ENCODE results near the gene ZC3H12A.

ZC3H12A gene

DNA sequence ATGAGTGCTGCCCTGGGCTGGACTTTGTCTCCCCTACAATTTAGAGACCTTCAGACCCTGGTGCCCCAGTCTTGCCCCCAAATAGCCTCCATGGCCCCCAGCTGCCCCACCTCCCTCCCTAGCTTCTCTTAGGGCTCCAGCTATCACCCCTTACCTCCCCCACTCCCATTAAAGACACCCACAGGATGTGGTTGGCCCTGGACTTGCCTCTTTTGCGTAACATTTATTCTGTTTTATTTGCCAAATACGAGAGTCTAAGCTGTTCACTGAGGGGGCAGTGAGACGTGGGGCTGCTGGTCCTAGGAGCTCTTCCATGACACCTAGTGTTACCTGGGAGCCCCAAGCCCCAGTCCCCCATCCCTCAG is 4.5 kb downstream of the ZC3H12A start:
- DNase-seq (ENCODE audit: low read depth), result no peak

DNA sequence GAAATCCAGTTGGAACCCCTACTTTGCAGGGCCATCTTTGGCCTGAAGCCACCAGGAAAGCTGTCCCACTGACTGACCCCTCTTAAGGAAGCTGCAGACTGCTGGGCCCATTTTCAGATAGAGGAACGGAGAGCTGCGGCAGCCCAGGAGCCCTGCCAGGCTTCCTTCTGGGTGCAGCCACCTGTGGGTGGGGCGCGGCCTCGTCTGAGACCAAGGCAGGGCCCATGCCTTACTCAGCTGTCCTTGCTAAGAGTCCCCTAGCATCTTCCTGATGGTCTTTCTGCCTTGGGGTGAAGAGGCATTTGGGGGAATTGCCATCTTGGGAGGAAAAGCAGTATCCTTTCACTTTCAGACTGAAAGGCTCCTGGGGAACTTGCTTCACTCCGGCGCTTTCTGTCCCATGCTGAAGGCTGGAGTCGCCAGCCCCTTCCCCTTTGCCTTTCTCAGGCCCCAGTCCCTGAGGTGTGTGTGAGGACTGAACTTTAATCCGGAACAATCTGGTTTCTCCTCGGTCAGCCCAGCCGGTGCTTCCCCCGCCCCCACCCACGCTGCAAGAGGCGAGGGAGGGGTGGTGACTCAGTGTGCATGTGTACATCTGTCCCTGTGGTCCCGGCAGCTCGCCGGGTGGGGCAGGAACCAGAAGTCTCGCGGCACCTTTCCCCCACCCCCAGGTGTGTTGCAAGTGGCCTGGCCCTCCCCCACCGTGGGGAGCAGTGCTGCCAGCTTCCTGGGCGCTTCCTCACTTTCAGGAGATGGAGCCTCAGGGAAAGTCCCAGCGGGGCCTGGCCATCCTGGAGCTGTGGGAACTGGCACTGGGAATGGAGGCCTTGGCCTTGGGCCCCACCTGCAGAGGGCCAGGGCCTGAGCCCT is 5.1 kb downstream of the ZC3H12A start:
- peak; percentile 90 for DNase-seq (ENCODE audit: low read depth)

DNA sequence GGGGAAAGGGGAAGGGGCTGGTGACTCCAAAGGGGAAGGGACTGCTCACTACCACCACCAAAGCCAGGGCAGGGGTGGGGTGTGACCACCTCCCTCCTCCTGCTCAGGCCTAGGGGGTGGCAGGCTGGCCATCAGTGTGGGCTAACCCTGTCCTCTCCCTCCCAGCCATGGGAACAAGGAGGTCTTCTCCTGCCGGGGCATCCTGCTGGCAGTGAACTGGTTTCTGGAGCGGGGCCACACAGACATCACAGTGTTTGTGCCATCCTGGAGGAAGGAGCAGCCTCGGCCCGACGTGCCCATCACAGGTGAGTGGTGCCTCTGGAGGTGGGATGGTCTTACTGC is 5.7 kb downstream of the ZC3H12A start:
- no peak for DNase-seq (ENCODE audit: low read depth)

DNA sequence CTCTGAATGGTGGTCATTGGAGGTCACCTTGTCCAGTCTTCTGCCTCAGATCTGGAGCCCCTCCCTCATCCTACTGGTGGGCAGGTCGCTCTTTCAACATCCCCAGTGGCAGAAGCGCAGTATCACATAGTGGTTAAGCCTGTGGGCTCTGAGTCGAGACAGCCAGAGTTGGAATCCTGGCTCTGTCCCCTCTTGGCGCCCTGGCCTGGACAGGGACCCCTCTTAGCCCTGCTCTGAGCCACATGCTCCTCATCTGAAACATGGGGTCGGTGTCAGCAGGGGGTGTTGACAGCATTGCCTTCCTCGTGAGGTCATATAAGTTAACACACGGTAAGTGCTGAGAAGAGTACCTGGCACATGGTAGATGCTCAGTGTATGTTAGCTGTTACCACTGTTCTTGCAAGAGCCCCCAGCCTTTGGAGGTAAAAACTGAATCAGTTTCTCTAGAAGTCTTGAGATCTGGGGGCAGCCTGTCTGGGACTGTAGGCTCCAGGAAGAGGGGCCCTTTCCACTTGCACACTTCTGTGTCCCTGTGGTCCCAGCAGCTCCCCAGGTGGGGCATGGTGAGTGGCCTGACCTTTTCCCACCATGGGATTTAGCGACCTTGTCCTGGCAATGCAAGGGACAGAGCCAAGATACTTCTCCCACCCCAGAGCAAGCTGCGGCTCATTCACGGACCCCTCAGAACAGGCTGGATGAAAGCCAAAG is 6.4 kb downstream of the ZC3H12A start:
- DNase-seq (ENCODE audit: low read depth), result no peak

DNA sequence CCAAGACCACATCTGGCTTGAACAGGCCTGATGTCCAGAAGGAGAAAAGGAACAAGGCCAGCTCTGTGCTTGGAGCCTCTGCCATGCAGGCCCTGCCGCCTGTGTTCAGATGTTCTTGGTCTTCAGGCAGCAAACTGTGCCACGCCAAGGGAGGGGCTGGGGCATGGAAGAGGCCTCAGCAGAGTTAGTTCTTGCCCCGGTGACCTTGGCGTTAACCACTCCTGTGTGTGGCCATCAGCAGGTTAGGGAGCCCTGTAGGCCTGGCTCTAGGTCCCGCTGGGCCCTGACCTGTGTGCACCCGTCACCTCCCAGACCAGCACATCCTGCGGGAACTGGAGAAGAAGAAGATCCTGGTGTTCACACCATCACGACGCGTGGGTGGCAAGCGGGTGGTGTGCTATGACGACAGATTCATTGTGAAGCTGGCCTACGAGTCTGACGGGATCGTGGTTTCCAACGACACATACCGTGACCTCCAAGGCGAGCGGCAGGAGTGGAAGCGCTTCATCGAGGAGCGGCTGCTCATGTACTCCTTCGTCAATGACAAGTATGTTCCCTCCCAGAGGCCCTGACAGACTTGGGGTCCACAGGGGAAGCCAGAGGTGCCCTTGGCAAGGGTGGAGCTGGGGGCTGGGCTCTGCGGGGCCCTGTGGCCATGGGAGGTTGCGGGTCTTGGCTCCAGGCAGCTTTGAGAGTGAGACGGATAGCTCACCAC is 7.1 kb downstream of the ZC3H12A start:
- no peak for DNase-seq (ENCODE audit: low read depth)

DNA sequence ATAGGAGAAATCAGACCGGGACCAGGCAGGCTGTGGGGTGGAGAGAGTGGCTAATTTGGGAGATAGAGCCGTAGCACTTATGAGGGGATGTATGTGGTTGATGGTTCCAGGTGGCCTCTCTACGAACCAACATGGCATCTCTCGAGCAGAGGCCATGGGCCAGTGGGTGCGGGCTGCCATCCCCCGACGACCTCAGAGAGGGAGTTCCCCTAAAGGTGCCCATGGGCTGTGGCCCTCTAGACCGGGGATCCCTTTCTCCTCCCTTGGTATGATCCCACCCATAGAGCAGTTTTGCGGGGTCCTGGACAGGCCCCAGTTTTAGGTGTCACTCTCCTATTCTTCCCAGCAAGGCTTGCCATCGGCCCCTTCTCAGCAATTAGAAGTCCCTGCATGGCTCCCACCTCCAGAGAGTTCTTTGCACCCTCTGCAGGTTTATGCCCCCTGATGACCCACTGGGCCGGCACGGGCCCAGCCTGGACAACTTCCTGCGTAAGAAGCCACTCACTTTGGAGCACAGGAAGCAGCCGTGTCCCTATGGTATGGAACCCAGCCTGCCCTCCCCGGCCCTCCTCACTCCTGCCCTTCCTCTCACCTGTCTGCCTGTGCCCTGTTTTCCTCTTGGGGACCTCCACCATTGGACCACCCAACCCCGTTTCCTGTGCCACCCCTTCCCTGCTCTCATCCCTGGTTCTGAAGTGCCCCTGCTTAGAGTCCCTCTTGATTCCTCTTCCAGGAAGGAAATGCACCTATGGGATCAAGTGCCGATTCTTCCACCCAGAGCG is 7.8 kb downstream of the ZC3H12A start:
- no peak for DNase-seq (ENCODE audit: low read depth)

DNA sequence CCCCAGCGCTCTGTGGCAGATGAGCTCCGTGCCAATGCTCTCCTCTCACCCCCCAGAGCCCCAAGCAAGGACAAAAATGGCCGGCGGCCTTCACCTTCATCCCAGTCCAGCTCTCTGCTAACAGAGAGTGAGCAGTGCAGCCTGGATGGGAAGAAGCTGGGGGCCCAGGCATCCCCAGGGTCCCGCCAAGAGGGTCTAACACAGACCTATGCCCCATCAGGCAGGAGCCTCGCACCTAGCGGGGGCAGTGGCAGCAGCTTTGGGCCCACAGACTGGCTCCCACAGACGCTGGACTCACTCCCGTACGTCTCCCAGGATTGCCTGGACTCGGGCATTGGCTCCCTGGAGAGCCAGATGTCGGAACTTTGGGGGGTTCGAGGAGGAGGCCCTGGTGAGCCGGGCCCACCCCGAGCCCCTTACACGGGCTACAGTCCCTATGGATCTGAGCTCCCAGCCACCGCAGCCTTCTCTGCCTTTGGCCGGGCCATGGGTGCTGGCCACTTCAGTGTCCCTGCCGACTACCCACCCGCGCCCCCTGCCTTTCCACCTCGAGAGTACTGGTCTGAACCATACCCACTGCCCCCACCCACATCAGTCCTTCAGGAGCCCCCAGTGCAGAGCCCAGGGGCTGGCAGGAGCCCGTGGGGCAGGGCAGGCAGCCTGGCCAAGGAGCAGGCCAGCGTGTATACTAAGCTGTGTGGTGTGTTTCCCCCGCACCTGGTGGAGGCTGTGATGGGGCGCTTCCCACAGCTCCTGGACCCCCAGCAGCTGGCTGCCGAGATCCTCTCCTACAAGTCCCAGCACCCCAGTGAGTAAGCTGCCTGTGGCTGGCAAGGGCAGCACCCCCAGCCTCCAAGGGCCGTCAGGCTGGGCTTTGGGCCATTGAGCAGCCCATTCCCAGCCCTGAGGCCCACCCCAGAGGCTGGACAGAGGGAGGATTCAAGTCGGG is 8.7 kb downstream of the ZC3H12A start:
- DNase-seq (ENCODE audit: low read depth), result no peak

DNA sequence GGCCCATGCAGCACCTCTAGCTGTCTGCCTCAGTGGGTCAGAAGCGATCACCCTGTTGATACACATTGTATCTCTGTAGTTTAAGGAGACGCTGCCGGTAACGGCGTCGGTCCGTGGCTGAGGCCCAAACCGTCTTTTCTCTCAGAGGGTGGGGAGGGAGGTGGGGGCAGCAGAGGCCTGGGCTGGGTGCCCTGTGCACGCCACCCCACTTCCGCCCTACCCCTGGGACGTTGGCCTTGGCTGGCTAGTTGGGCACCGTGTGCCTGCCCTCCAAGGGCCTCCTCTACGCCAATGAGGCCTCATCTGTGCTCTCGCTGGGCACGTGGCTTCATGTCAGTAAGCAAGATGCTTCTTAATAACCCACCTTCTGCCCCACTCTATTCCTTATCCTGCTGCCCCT is 9.4 kb downstream of the ZC3H12A start:
- DNase-seq (ENCODE audit: low read depth), result no peak

DNA sequence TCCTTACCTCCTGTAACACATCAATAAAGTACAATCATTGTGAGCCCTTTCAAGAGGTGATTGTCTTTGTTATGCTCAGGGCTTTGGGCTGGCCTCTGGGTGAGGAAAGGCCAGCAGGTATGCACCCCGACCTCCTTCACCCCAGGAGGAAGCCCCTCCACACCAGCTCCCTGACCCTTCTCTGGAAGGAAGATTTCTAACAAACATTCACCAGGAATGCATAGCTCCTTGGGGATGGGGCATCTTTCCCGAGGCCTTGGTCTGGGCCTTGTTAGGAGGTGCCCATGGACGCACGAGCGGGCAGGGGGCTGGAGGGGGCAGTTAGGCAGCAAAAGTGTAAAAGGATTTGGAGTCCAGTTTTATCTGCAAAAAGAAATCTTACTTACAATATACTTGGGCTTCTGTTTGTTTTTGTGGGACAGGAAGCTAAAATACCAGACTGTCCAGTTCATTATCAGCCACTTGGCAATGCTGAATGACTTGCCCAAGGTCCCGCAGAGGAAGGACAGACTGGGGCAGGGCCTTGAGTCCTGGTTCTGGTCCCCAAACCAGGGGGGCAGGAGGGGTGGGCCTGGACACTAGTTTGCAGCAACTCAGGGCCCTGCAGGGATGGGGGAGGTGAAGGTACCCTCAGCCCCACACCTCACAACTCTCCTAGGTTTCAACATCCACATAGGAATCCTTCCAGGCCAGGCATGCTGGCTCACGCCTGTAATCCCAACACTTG is 10.1 kb downstream of the ZC3H12A start:
- no peak for DNase-seq (ENCODE audit: low read depth)

DNA sequence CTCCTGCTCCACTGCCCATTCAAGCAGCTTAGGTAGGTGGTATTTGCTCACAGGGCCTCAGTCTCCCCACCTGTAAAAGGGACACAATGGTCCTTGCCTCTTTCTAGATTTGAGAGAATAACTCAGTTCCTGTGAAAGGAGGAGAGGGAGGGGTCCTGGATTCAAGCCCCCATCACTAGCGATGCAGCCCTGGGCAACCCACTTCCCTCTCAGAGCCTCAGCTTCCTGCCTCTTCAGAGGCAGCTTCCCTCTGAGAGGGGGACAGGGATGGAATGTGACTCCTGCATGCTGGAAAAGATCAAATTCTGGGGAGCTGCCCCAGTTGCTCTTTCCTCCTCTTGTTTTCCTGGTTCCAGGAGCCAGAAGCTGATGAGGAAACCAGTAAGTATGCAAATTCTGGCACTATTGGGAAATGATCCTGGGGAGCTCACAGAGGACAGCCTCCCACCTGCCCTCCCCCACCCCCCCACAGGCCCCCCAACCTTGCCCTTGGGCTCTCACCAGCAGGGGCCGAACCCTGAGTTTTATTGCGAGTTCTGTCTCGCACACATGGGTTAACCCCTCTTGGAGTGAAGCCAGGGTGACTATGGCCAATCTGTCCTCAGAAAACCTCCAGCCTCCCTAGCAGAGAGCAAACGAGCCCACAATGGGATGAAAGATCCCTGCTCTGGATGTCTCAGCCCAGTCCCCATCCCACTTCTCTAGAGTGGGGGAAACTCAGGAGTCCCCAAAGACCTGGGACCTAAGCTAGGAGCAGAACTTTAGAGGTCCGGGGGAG is 11.7 kb downstream of the ZC3H12A start:
- DNase-seq (ENCODE audit: low read depth), result no peak

DNA sequence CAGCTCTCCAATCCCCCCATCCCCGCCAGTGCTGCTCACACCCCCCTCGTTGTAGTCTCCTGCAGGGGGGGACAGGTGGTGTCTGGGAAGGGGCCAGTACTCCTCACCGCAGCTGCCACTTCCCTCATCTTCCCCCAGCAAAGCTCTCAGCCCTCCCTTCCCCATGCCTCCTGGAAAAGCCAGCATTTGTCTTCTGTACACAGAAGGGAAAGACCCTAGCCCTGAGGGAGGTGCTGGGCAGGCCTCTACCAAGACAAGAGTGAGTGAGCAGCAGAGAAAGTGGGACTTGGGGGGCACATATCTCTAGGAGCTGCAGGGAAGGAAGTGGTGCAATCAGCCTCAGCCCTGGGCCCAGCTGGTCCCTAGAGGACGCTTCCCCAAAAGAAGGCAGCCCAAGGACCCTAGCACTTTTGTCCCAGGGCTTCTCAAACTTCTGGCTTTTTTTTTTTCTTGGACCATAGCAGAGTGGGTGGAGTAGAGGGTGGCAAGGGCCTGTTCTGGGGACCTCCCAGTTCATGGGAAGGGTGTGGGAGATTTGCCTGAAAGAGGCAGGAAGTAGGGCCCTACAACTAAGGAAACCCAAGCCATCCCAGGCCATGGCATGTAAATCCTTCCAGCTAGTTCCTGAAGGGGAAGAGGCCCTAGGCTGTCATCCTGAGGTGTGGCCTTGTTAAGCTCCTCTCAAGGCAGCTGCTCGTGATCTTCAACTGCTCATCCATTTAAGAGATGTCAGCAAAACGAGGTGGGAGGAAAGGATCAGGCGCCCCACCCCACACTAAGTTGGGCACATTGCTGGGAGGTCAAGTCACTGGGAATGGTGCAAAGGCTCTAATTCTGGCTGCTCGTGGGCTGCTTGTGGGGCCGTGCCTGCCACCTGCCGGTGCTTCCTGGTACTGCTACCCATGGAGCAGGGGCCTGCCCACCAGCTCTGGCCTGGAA is 12.6 kb downstream of the ZC3H12A start:
- peak; percentile 68 for DNase-seq (ENCODE audit: low read depth)

DNA sequence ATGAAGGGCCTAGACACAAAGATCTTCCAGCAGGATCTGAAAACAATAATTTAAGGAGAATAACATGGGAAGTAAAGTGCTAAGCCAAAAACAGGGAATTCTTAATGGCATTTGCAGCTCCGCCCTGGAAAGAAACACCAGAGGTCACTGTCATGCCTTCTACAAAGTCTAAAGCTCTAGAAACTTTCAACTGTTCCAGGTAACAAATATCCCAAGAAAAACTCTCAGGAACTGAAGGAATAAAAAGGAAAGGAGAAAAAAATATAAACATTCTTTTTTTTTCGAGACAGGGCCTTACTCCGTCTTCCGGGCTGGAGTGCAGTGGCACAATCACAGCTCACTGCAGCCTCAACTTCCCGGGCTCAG is 13.2 kb downstream of the ZC3H12A start:
- DNase-seq (ENCODE audit: low read depth), result no peak

DNA sequence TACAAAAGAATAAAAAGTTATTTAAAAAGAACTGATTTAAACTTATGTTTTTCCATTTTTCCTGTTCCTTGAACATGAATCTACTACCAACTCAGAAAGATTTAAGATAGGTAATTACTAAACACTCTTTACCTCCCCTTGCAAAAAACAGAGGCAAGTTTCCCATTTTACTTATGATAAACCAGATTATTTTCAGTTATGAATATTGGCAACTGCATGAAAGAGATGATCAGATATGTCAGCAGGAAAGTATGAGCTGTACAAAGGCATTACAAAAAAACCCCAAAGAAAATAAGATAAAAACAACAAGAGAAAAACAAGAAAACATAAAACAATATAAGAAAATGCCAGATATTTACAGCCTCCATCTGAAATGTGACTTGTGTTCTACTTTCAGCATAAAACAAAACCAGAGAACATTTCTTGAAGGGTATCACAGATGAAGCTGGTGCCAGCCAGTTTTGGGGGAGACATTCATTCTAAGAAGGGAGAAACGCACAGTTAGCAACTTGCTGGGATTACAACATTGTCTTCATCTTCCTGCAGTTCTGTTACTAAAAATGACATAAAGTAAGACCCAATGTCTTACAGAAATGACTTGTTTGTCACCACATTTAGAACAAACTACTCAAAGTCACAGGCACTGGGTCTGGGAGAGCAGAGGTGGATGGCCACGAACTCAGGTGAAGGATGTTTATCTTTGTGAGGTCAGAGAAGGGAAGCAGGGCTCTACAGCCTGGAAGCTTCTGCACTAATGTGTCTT is 19.1 kb downstream of the ZC3H12A start:
- no peak for DNase-seq (ENCODE audit: low read depth)

DNA sequence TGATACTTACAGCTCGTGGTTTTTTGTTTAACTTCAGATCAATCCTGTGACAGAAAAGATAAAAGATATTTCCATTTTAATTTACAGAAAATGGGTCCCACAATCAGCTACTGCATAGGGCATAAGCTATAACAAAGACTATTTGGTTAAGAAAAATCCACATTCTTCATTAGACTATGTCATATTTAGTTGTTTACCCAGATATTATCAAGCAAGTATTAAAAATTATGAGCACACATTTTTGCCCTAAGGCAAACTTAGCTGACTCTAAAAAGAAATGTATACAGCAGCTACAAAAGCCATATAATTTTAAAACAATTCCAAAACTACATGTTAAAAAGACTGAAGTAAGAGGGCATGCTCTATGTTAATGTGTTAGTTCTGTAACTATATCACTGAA is 21.5 kb downstream of the ZC3H12A start:
- no peak for DNase-seq (ENCODE audit: low read depth)

DNA sequence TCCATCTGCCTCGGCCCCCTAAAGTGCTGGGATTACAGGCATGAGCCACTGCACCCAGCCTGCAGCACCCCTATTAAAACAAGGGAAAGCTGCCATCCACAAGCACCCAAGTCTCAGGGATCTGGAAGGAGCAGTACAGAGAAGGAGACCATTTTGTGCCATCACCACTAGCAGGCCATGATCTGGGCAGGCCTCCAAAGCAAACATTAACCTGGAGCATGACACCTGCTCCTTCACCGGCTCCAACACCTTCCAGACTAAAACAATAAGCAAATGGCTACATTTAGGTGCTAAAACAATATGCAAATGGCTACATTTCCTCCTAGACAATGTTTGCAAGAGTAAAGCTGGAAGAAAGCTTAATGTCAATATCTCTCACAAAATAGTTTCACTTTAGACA is 23.5 kb downstream of the ZC3H12A start:
- DNase-seq (ENCODE audit: low read depth), result no peak

DNA sequence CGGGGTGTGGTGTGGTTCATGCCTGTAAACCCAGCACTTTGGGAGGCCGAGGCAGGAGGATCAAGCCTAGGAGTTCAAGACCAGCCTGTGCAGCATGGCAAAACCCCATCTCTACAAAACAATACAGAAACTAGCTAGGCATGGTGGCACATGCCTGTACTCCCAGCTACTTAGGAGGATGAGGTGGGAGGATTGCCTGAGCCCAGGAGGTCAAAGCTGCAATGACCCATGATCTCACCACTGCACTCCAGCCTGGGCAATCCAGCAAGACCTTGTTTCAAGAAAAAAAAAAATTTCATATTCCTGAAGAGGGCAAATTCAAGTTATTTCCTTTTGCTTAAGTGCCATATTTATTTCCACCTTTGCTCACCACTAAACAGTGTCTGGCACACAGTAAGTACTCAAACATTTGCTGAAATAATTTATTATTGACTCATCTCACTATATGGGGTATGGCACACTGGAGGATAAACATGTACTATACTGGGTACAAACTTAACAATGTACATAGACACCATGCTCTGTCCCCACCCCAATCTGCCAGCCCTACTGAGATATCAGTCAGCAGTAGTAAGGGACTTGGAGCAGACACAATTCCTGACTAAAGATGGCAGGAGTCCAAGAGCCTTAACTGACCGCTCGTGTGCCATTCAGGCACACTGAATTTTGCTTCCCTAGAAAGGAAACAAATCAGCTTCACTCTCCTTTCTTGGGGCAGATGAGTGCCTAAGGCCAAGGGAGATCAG is 24.7 kb downstream of the ZC3H12A start:
- DNase-seq (ENCODE audit: low read depth), result no peak

DNA sequence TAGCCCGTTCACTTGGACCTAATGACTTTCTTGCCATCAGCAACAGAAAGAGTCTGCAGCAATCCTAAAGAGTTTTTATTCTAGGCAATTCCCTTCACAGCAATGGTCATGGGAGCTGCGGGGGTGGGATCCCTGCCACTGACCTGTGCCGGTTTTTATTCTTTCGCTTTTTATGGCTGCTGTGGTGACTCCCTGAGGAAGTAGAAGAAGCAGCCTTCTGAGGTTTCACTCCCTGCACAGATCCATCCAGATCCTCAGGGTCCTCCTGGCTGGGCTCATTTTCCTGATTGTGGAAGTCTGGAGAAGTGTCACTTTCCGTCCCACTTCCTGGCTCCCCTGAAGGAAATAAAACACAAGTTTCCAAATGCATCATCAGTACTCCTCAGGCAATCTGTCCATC is 27.3 kb downstream of the ZC3H12A start:
- DNase-seq (ENCODE audit: low read depth), result no peak
